ENCODE data around the gene CMTM2. TPM values are rescaled to one million over a fixed set of nuclear protein-coding genes. Genes with fewer than 3 reads are reported as not detected.
"Not testable (repeated sequence)": the region's sequence is repeated elsewhere in the genome, so short reads cannot be mapped to it uniquely, and the experiment has no call there.

Gene CMTM2
- total and polyA plus RNA-seq, 2 of the 4 experiments (the other 2 are of a cell fraction): not detected

- no CpG with 5 or more reads among the region's 7 CpGs for WGBS, 2 experiments (ENCODE audit: extremely low coverage in 2 of 2, insufficient read length in 1 of 2)
- in situ Hi-C loops (cut with MboI; ENCODE audit: low sequenced_read_pairs): no loop called here
These were observed 15.5 kb downstream of the CMTM2 start for GRCh38 chr16:66594739-66595138.

DNA sequence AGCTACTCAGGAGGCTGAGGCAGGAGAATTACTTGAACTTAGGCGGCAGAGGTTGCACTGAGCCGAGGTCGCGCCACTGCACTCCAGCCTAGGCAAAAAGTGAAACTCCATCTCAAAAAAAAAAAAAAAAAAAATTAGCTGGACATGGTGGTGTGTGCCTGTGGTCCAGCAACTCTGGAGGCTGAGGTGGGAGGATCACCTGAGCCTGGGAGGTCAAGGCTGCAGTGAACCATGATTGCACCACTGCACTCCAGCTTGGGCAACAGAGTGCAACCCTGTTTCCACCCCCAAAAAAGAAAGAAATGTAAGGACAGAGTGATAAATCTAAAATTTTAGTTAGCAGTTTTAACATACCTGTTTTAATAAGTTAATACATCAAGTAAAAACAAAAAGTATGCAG is 17.3 kb downstream of the CMTM2 start:
- H4K91ac ChIP-seq (ENCODE audit: insufficient read depth, low read depth, low read length); H3K27ac ChIP-seq (ENCODE audit: insufficient read depth, low read length); H3K9me1 ChIP-seq (ENCODE audit: insufficient read depth, low read length); H4K5ac ChIP-seq (ENCODE audit: low read depth, low read length); POLR2A ChIA-PET (ENCODE audit: unreplicated experiment); H2BK20ac ChIP-seq (ENCODE audit: low read depth, low read length); DNase-seq; H2BK120ac ChIP-seq (ENCODE audit: low read depth, low read length); H3K18ac ChIP-seq (ENCODE audit: low read depth, low read length); H3K23ac ChIP-seq (ENCODE audit: low read depth, low read length); ATAC-seq (ENCODE audit: low read depth); in situ Hi-C loops (cut with MboI; ENCODE audit: low sequenced_read_pairs); H3K79me1 ChIP-seq (ENCODE audit: low read depth in 1 of 2, low read length in 2 of 2); H3K4me3 ChIP-seq (ENCODE audit: insufficient read depth, low read depth, low read length); H3K9ac ChIP-seq (ENCODE audit: low read depth, low read length); H2AFZ ChIP-seq (replicated peaks; ENCODE audit: low read length, poor library complexity); dilution Hi-C loops (cut with HindIII; ENCODE audit: low sequenced_read_pairs, unreplicated experiment); H3K56ac ChIP-seq (ENCODE audit: extremely low read depth, insufficient read depth, low read length); H4K20me1 ChIP-seq (ENCODE audit: insufficient read depth, low read length); H3K4me2 ChIP-seq (ENCODE audit: low read depth, low read length); H4K8ac ChIP-seq (ENCODE audit: low read depth in 2 of 2, low read length in 2 of 2); BruUV-seq (replicated peaks); H2BK5ac ChIP-seq (ENCODE audit: low read depth, low read length, poor library complexity, severe bottlenecking); H3K14ac ChIP-seq (replicated peaks; ENCODE audit: low read depth, low read length); H3K4me1 ChIP-seq (ENCODE audit: control insufficient read depth, insufficient read depth, low read length); H3K36me3 ChIP-seq (ENCODE audit: control insufficient read depth, insufficient read depth, low read length); H2AK5ac ChIP-seq (ENCODE audit: low read depth, low read length); H3K4ac ChIP-seq (ENCODE audit: low read depth, low read length); CTCF ChIA-PET; H2AK9ac ChIP-seq (replicated peaks; ENCODE audit: low read depth, low read length, poor library complexity); H2BK15ac ChIP-seq (ENCODE audit: low read depth, low read length); intact Hi-C loops (cut with micrococcal nuclease): not testable (repeated sequence)
- no CpG with 5 or more reads among the region's 4 CpGs for WGBS, 2 experiments (ENCODE audit: extremely low coverage in 2 of 2, insufficient read length in 1 of 2)
- Histone ChIP-seq H3K9me3 (ENCODE audit: control insufficient read depth, insufficient read depth, low read length) (peaks cover 13% of the 10 kb centered on the region), H3K27me3 (ENCODE audit: control insufficient read depth, insufficient read depth, low read length) (peaks cover 27% of the 10 kb centered on the region)

More at GRCh38 chr16:66594739-66595138, 15.5 kb downstream of the CMTM2 start:
- Histone ChIP-seq H2BK120ac (ENCODE audit: low read depth, low read length) (no peak overlapping the region), H3K56ac (ENCODE audit: extremely low read depth, insufficient read depth, low read length) (no peak overlapping the region), H4K91ac (ENCODE audit: insufficient read depth, low read depth, low read length) (no peak overlapping the region), H3K27ac (ENCODE audit: insufficient read depth, low read length) (no peak overlapping the region), H3K23ac (ENCODE audit: low read depth, low read length) (no peak overlapping the region), H4K5ac (ENCODE audit: low read depth, low read length) (no peak overlapping the region), H3K4ac (ENCODE audit: low read depth, low read length) (no peak overlapping the region), H2BK20ac (ENCODE audit: low read depth, low read length) (no peak overlapping the region), H4K8ac (ENCODE audit: low read depth in 2 of 2, low read length in 2 of 2) (no peak overlapping the region), H2AK9ac (replicated peaks; ENCODE audit: low read depth, low read length, poor library complexity) (no peak overlapping the region), H2BK5ac (ENCODE audit: low read depth, low read length, poor library complexity, severe bottlenecking) (no peak overlapping the region), H2AFZ (replicated peaks; ENCODE audit: low read length, poor library complexity) (no peak overlapping the region), H3K9ac (ENCODE audit: low read depth, low read length) (no peak overlapping the region), H3K18ac (ENCODE audit: low read depth, low read length) (no peak overlapping the region), H3K14ac (replicated peaks; ENCODE audit: low read depth, low read length) (no peak overlapping the region), H3K4me1 (ENCODE audit: control insufficient read depth, insufficient read depth, low read length) (no peaks in the 10 kb centered on the region), H2BK15ac (ENCODE audit: low read depth, low read length) (no peak overlapping the region), H3K36me3 (ENCODE audit: control insufficient read depth, insufficient read depth, low read length) (no peaks in the 10 kb centered on the region), H3K4me3 (ENCODE audit: insufficient read depth, low read depth, low read length) (no peak overlapping the region), H3K79me1 (ENCODE audit: low read depth in 1 of 2, low read length in 2 of 2) (no peaks in the 10 kb centered on the region), H4K20me1 (ENCODE audit: insufficient read depth, low read length) (no peaks in the 10 kb centered on the region), H3K9me1 (ENCODE audit: insufficient read depth, low read length) (no peaks in the 10 kb centered on the region), H3K4me2 (ENCODE audit: low read depth, low read length) (no peak overlapping the region), H2AK5ac (ENCODE audit: low read depth, low read length) (no peak overlapping the region), H3K9me3 (ENCODE audit: control insufficient read depth, insufficient read depth, low read length) (peaks cover 8% of the 10 kb centered on the region), H3K27me3 (ENCODE audit: control insufficient read depth, insufficient read depth, low read length) (peaks cover 37% of the 10 kb centered on the region)
- dilution Hi-C loops (cut with HindIII; ENCODE audit: low sequenced_read_pairs, unreplicated experiment) (no loop called here), intact Hi-C loops (cut with micrococcal nuclease) (no loop called here)
- TF ChIP-seq RFX5 (IDR thresholded peaks at IDR 0.05; ENCODE audit: low read depth, low read length) (no peak), ELK1 (IDR thresholded peaks at IDR 0.05; ENCODE audit: borderline replicate concordance, low read depth, low read length) (no peak), SMC3 (IDR thresholded peaks at IDR 0.05; ENCODE audit: low read depth, low read length) (no peak), CEBPB (IDR thresholded peaks at IDR 0.05; ENCODE audit: low read depth, low read length) (no peak)
- ATAC-seq (ENCODE audit: low read depth) (no peak), DNase-seq (no peak)
- BruUV-seq (replicated peaks): no TSS peak
- CTCF ChIA-PET: interaction anchor here (0.6 kb wide), 1 partner anchor 63 kb away, joined by 3 read pairs; no protein-coding TSS in a partner anchor
- POLR2A ChIA-PET (ENCODE audit: unreplicated experiment): no interaction called here
